GM11168 (cell line): ENCODE data around the gene EXOC3.
"Not testable (repeated sequence)": the region's sequence is repeated elsewhere in the genome, so short reads cannot be mapped to it uniquely, and the experiment has no call there.

Experiments used
- in situ Hi-C: fragments of 300-500 bp; cut with MboI; formaldehyde crosslinking; loops from one replicate; pipeline ENCODE4 v1.12.0; 2022; ENCODE audit warnings: low sequenced_read_pairs; ENCODE audit not compliant: unreplicated experiment

Gene EXOC3

GRCh38 chr5:482021-482420 lies 39.0 kb downstream of the EXOC3 start:
- in situ Hi-C loops = no loop called here

GRCh38 chr5:482506-482905 lies 39.5 kb downstream of the EXOC3 start:
- in situ Hi-C loops = no loop called here

- in situ Hi-C loops = no loop called here
Measured at GRCh38 chr5:483011-483410, 40.0 kb downstream of the EXOC3 start.

- in situ Hi-C loops = no loop called here
Measured at GRCh38 chr5:483434-484140, 40.6 kb downstream of the EXOC3 start.

GRCh38 chr5:484556-484955 lies 41.6 kb downstream of the EXOC3 start:
- in situ Hi-C loops = no loop called here

- in situ Hi-C loops = no loop called here
Measured at GRCh38 chr5:485113-485945, 42.4 kb downstream of the EXOC3 start.

- in situ Hi-C loops = no loop called here
Measured at GRCh38 chr5:485946-486491, 43.0 kb downstream of the EXOC3 start.

- in situ Hi-C loops = not testable (repeated sequence)
Measured at GRCh38 chr5:486597-486996, 43.6 kb downstream of the EXOC3 start.

GRCh38 chr5:488241-488640 lies 45.3 kb downstream of the EXOC3 start:
- in situ Hi-C loops = no loop called here

- in situ Hi-C loops = no loop called here
Measured at GRCh38 chr5:488744-489688, 46.0 kb downstream of the EXOC3 start.

GRCh38 chr5:489689-490080 lies 46.7 kb downstream of the EXOC3 start:
- in situ Hi-C loops = no loop called here

- in situ Hi-C loops = no loop called here
Measured at GRCh38 chr5:490116-491106, 47.4 kb downstream of the EXOC3 start.

- in situ Hi-C loops = no loop called here
Measured at GRCh38 chr5:491119-491855, 48.3 kb downstream of the EXOC3 start.

GRCh38 chr5:491856-492155 lies 48.8 kb downstream of the EXOC3 start:
- in situ Hi-C loops = no loop called here

- in situ Hi-C loops = no loop called here
Measured at GRCh38 chr5:492314-492893, 49.4 kb downstream of the EXOC3 start.

- in situ Hi-C loops = no loop called here
Measured at GRCh38 chr5:493119-493701, 50.2 kb downstream of the EXOC3 start.

- in situ Hi-C loops = no loop called here
Measured at GRCh38 chr5:493758-494157, 50.8 kb downstream of the EXOC3 start.

- in situ Hi-C loops = no loop called here
Measured at GRCh38 chr5:494667-495255, 51.8 kb downstream of the EXOC3 start.
